Astrocyte of the spinal cord (primary cell): ENCODE results near the gene OPCML.

ENCODE experiments used
- DNase-seq: peaks from one replicate; pipeline ENCODE4 v3.0.0; 2011; ENCODE audit warnings: low read depth, low spot score
- H3K4me3 ChIP-seq: 2 replicates; pipeline ENCODE4 v1.5.1; 2011; ENCODE audit warnings: low read depth, mild to moderate bottlenecking, low read length, moderate library complexity
- CTCF ChIP-seq: IDR thresholded peaks from 2 replicates; pipeline ENCODE4 v1.5.1; 2012; ENCODE audit warnings: low read depth, mild to moderate bottlenecking, low read length, inconsistent platforms
- in situ Hi-C: cut with HindIII; loops from 2 replicates; pipeline ENCODE4 v1.10.0; 2017; ENCODE audit warnings: low sequenced_read_pairs

OPCML gene

GRCh38 chr11:133034929-133035328 lies 497.4 kb downstream of the OPCML start:
- DNase-seq = no peak
- H3K4me3 ChIP-seq = no peak overlapping the region
- in situ Hi-C loops = no loop called here
- TF ChIP-seq CTCF = no peak

GRCh38 chr11:133029107-133029506 lies 503.2 kb downstream of the OPCML start:
- no peak for DNase-seq
- in situ Hi-C loops = no loop called here
- no peak overlapping the region for H3K4me3 ChIP-seq
- TF ChIP-seq CTCF = no peak

DNA sequence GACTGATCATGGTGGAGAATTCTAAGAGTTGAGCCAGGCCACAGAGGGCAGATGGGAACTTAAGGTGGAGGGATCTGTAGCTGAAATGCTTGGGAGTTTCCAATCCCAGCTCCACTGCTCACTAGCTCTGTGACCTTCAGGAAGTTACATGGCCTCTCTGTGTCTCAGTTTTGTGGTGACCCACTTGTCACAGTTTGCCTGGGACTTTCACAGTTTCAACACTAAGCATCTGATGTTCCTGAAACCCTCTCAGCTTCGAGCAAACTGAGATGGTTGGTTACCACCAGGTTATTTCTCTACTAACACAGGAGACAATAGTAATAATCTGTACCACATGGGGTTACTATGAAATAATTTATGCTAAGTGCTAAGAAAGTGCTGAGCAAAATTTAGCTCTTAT lies 505.3 kb downstream of the OPCML start:
- no peak overlapping the region for H3K4me3 ChIP-seq
- no peak for DNase-seq
- no peak for TF ChIP-seq CTCF
- in situ Hi-C loops = no loop called here

- no peak for DNase-seq
- in situ Hi-C loops = no loop called here
- TF ChIP-seq CTCF = no peak
- no peak overlapping the region for H3K4me3 ChIP-seq
These were observed 508.0 kb downstream of the OPCML start for GRCh38 chr11:133024301-133024700.

- no peak overlapping the region for H3K4me3 ChIP-seq
- no peak for DNase-seq
- TF ChIP-seq CTCF = no peak
- in situ Hi-C loops = no loop called here
These were observed 509.1 kb downstream of the OPCML start for GRCh38 chr11:133023232-133023631.

- DNase-seq = no peak
- H3K4me3 ChIP-seq = no peak overlapping the region
- no peak for TF ChIP-seq CTCF
- in situ Hi-C loops = no loop called here
These were observed 510.7 kb downstream of the OPCML start for GRCh38 chr11:133021553-133021952.

DNA sequence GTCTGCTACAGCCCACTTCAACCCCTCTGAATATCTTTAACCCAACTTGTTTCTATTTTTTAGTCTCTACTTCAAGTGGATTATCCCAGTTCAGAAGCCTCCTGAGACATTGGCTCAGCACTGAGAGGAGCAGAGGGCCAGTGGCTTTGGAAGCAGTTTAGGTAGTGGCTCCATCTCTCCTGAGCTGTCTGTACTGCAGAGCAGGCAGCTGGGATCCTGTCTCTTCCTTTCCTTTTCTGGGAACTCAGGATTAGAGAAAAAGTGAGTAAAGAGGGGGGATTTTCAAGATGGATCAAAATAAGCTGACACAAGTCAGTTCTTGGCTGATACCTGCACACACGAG lies 512.0 kb downstream of the OPCML start:
- no peak for DNase-seq
- in situ Hi-C loops = no loop called here
- no peak overlapping the region for H3K4me3 ChIP-seq
- no peak for TF ChIP-seq CTCF
